ENCODE data around the gene LRRC46. TPM values are rescaled to one million over a fixed set of nuclear protein-coding genes. Genes with fewer than 3 reads are reported as not detected.

The LRRC46 gene
- total and polyA plus RNA-seq, 10 donors: 0.42 to 1.4 (median 1.1) TPM

GRCh38 chr17:47844227-47844626 is 12.8 kb downstream of the LRRC46 start:
- no peak for DNase-seq
- intact Hi-C loops (cut with DNase I; ENCODE audit: low total_unique reads): no loop called here
- Histone ChIP-seq H3K27me3 (replicated peaks in 1 of 7) (peaks cover 0 to 55% (median 30%) of the 10 kb centered on the region in 7 donors), H3K9me3 (no peaks in the 10 kb centered on the region), H3K4me1 (peaks cover 20 to 58% (median 42%) of the 10 kb centered on the region in 6 donors), H3K27ac (no peak overlapping the region), H3K4me3 (no peak overlapping the region), H3K36me3 (peaks cover 0 to under 1% (median 0%) of the 10 kb centered on the region in 6 donors)
- TF ChIP-seq POLR2A (IDR thresholded peaks at IDR 0.05) (no peak), CTCF (IDR thresholded peaks at IDR 0.05 in 8 of 11, conservative IDR thresholded peaks at IDR 0.05 in 3 of 11) (no peak), POLR2AphosphoS5 (IDR thresholded peaks at IDR 0.05) (no peak)
- 65 to 91% (median 88%) methylated on average over 5 of the region's 5 CpGs for WGBS, 5 donors

- TF ChIP-seq POLR2AphosphoS5 (IDR thresholded peaks at IDR 0.05): no peak
- no peak for TF ChIP-seq POLR2A (IDR thresholded peaks at IDR 0.05)
- peak in 1 of 11 experiments; percentile 26 for TF ChIP-seq CTCF (IDR thresholded peaks at IDR 0.05 in 8 of 11, conservative IDR thresholded peaks at IDR 0.05 in 3 of 11)
- no peak for DNase-seq
- Histone ChIP-seq H3K4me1 (peaks cover 12 to 55% (median 35%) of the 10 kb centered on the region in 6 donors), H3K36me3 (no peaks in the 10 kb centered on the region), H3K27ac (no peak overlapping the region), H3K9me3 (no peaks in the 10 kb centered on the region), H3K4me3 (no peak overlapping the region), H3K27me3 (replicated peaks in 1 of 7) (peaks cover 0 to 64% (median 37%) of the 10 kb centered on the region in 7 donors)
- 54 to 71% (median 63%) methylated on average over 4 of the region's 4 CpGs for whole genome bisulfite sequencing, 5 donors
- intact Hi-C loops (cut with DNase I; ENCODE audit: low total_unique reads): no loop called here
Observed at GRCh38 chr17:47844814-47845715, 13.6 kb downstream of the LRRC46 start.

GRCh38 chr17:47845716-47846075 is 14.2 kb downstream of the LRRC46 start:
- Histone ChIP-seq H3K27me3 (replicated peaks in 1 of 7) (peaks cover 0 to 70% (median 44%) of the 10 kb centered on the region in 7 donors), H3K4me3 (no peak overlapping the region), H3K4me1 (peaks cover 8 to 55% (median 34%) of the 10 kb centered on the region in 6 donors), H3K9me3 (no peaks in the 10 kb centered on the region), H3K27ac (no peak overlapping the region), H3K36me3 (no peaks in the 10 kb centered on the region)
- intact Hi-C loops (cut with DNase I; ENCODE audit: low total_unique reads): no loop called here
- WGBS, 5 donors: 74 to 89% (median 82%) methylated on average over 3 of the region's 3 CpGs
- DNase-seq: no peak
- TF ChIP-seq CTCF (IDR thresholded peaks at IDR 0.05 in 8 of 11, conservative IDR thresholded peaks at IDR 0.05 in 3 of 11): no peak
- TF ChIP-seq POLR2A (IDR thresholded peaks at IDR 0.05): no peak
- TF ChIP-seq POLR2AphosphoS5 (IDR thresholded peaks at IDR 0.05): no peak

- WGBS, 5 donors: 24 to 35% (median 31%) methylated on average over 19 to 31 of the region's 31 CpGs
- intact Hi-C loops (cut with DNase I; ENCODE audit: low total_unique reads): no loop called here
- H3K27me3 ChIP-seq (replicated peaks in 1 of 7): peaks cover under 1 to 81% (median 55%) of the 10 kb centered on the region in 7 donors
Observed at GRCh38 chr17:47846716-47847340, 15.4 kb downstream of the LRRC46 start.

More at GRCh38 chr17:47846716-47847340, 15.4 kb downstream of the LRRC46 start:
- Histone ChIP-seq H3K9me3 (no peaks in the 10 kb centered on the region), H3K4me3 (peak overlapping the region in 1 of 8 donors; percentile 42), H3K4me1 (peaks cover 13 to 55% (median 36%) of the 10 kb centered on the region in 6 donors), H3K27ac (no peak overlapping the region), H3K36me3 (no peaks in the 10 kb centered on the region)
- no peak for DNase-seq
- TF ChIP-seq POLR2A (IDR thresholded peaks at IDR 0.05): no peak
- TF ChIP-seq CTCF (IDR thresholded peaks at IDR 0.05 in 8 of 11, conservative IDR thresholded peaks at IDR 0.05 in 3 of 11): no peak
- TF ChIP-seq POLR2AphosphoS5 (IDR thresholded peaks at IDR 0.05): no peak

All from spleen (tissue), 11 donors.